SJCRH30 (cell line): ENCODE data around the gene EIF4H. TPM values are rescaled to one million over a fixed set of nuclear protein-coding genes. Genes with fewer than 3 reads are reported as not detected.
"Not testable (repeated sequence)": the region's sequence is repeated elsewhere in the genome, so short reads cannot be mapped to it uniquely, and the experiment has no call there.

Experiments
- DNase-seq, 2 experiments: peaks; one replicate each; pipeline ENCODE4 v3.0.0-alpha.2; 2015 to 2020
- H3K27ac ChIP-seq: fragments of 250-450 bp; sonication (Bioruptor Pico); 2 replicates; pipeline ENCODE4 v1.5.1; 2020; ENCODE audit warnings: mild to moderate bottlenecking, moderate library complexity
- H3K27me3 ChIP-seq: fragments of 250-450 bp; sonication (Bioruptor Pico); 2 replicates; pipeline ENCODE4 v1.5.1; 2020; ENCODE audit warnings: mild to moderate bottlenecking, moderate library complexity
- H3K36me3 ChIP-seq: fragments of 250-450 bp; sonication (Bioruptor Pico); 2 replicates; pipeline ENCODE4 v1.5.1; 2020; ENCODE audit warnings: mild to moderate bottlenecking, moderate library complexity
- H3K4me1 ChIP-seq: fragments of 250-450 bp; sonication (Bioruptor Pico); 2 replicates; pipeline ENCODE4 v1.5.1; 2020; ENCODE audit warnings: mild to moderate bottlenecking, moderate library complexity
- H3K4me3 ChIP-seq: fragments of 250-450 bp; sonication (Bioruptor Pico); 2 replicates; pipeline ENCODE4 v1.5.1; 2020; ENCODE audit warnings: mild to moderate bottlenecking, moderate library complexity
- H3K9me3 ChIP-seq: fragments of 250-450 bp; sonication (Bioruptor Pico); replicated peaks from 2 replicates; pipeline ENCODE4 v1.5.1; 2020; ENCODE audit warnings: mild to moderate bottlenecking, moderate library complexity
- total RNA-seq: library from RNA; depleted of rRNA; stranded (reverse); fragments of >200 nt; shearing (Covaris generic); gene quantifications from 2 replicates; pipeline ENCODE4 v1.2.3, GENCODE V29; 2014

The EIF4H gene
- total RNA-seq, 1 experiment from 2014 or later, result 475 TPM

- DNase-seq, result no peak
- no peaks in the 10 kb centered on the region for H3K27me3 ChIP-seq
- H3K9me3 ChIP-seq, result no peaks in the 10 kb centered on the region
- H3K4me1 ChIP-seq, result peaks cover 11% of the 10 kb centered on the region
- H3K27ac ChIP-seq, result no peak overlapping the region
- H3K36me3 ChIP-seq, result peaks cover 6% of the 10 kb centered on the region; the same call in 1 of the 2 replicates
- H3K4me3 ChIP-seq, result no peak overlapping the region
Observed at GRCh38 chr7:74221713-74222112, 47.6 kb downstream of the EIF4H start.

- Histone ChIP-seq H3K4me1 (peaks cover 11% of the 10 kb centered on the region), H3K9me3 (no peaks in the 10 kb centered on the region), H3K27ac (no peak overlapping the region), H3K4me3 (no peak overlapping the region), H3K27me3 (no peaks in the 10 kb centered on the region), H3K36me3 (peaks cover 6% of the 10 kb centered on the region; the same call in 1 of the 2 replicates)
- no peak for DNase-seq
Observed at GRCh38 chr7:74222851-74223710, 48.9 kb downstream of the EIF4H start.

- Histone ChIP-seq H3K4me1 (peaks cover 11% of the 10 kb centered on the region), H3K9me3 (no peaks in the 10 kb centered on the region), H3K4me3 (no peak overlapping the region), H3K27me3 (no peaks in the 10 kb centered on the region), H3K36me3 (peaks cover 8% of the 10 kb centered on the region), H3K27ac (no peak overlapping the region)
- peak; percentile 66 to 69 for DNase-seq
Observed at GRCh38 chr7:74223711-74224510, 49.8 kb downstream of the EIF4H start.

- DNase-seq, result no peak
- Histone ChIP-seq H3K27ac (no peak overlapping the region), H3K4me1 (peaks cover 11% of the 10 kb centered on the region), H3K36me3 (peaks cover 13% of the 10 kb centered on the region), H3K9me3 (no peaks in the 10 kb centered on the region), H3K27me3 (no peaks in the 10 kb centered on the region), H3K4me3 (no peak overlapping the region)
Observed at GRCh38 chr7:74224511-74224832, 50.3 kb downstream of the EIF4H start.

GRCh38 chr7:74224907-74225306 is 50.8 kb downstream of the EIF4H start:
- not testable (repeated sequence) for H3K27me3 ChIP-seq, H3K9me3 ChIP-seq, H3K4me3 ChIP-seq, H3K27ac ChIP-seq, DNase-seq
- peaks cover 17% of the 10 kb centered on the region for H3K36me3 ChIP-seq
- peaks cover 11% of the 10 kb centered on the region for H3K4me1 ChIP-seq

GRCh38 chr7:74225400-74225799 is 51.2 kb downstream of the EIF4H start:
- H3K36me3 ChIP-seq, result peaks cover 22% of the 10 kb centered on the region
- H3K4me3 ChIP-seq, result no peak overlapping the region
- peaks cover 11% of the 10 kb centered on the region for H3K4me1 ChIP-seq
- H3K9me3 ChIP-seq, result no peaks in the 10 kb centered on the region
- H3K27ac ChIP-seq, result no peak overlapping the region
- no peaks in the 10 kb centered on the region for H3K27me3 ChIP-seq
- DNase-seq, result no peak

GRCh38 chr7:74226633-74227032 is 52.5 kb downstream of the EIF4H start:
- Histone ChIP-seq H3K36me3 (peaks cover 32% of the 10 kb centered on the region), H3K4me3 (no peak overlapping the region), H3K9me3 (no peaks in the 10 kb centered on the region)

GRCh38 chr7:74228951-74229900 is 55.1 kb downstream of the EIF4H start:
- H3K27ac ChIP-seq, result no peak overlapping the region
- no peak for DNase-seq
- no peak overlapping the region for H3K4me3 ChIP-seq
- peaks cover 3% of the 10 kb centered on the region; the same call in 1 of the 2 replicates for H3K4me1 ChIP-seq
- no peaks in the 10 kb centered on the region for H3K27me3 ChIP-seq
- H3K9me3 ChIP-seq, result no peaks in the 10 kb centered on the region
- H3K36me3 ChIP-seq, result peaks cover 56% of the 10 kb centered on the region

More at GRCh38 chr7:74226633-74227032, 52.5 kb downstream of the EIF4H start:
- DNase-seq, result no peak
- H3K4me1 ChIP-seq, result peaks cover 11% of the 10 kb centered on the region
- no peak overlapping the region for H3K27ac ChIP-seq
- no peaks in the 10 kb centered on the region for H3K27me3 ChIP-seq

- H3K9me3 ChIP-seq, result no peaks in the 10 kb centered on the region
- DNase-seq, result no peak
- H3K27me3 ChIP-seq, result no peaks in the 10 kb centered on the region
- no peaks in the 10 kb centered on the region for H3K4me1 ChIP-seq
- no peak overlapping the region for H3K27ac ChIP-seq
- peaks cover 67% of the 10 kb centered on the region for H3K36me3 ChIP-seq
- no peak overlapping the region for H3K4me3 ChIP-seq
Observed at GRCh38 chr7:74230446-74231231, 56.5 kb downstream of the EIF4H start.

- DNase-seq, result no peak
- H3K27ac ChIP-seq, result no peak overlapping the region
- H3K4me1 ChIP-seq, result no peaks in the 10 kb centered on the region
- H3K36me3 ChIP-seq, result peaks cover 69% of the 10 kb centered on the region
- no peaks in the 10 kb centered on the region for H3K9me3 ChIP-seq
- no peak overlapping the region for H3K4me3 ChIP-seq
- no peaks in the 10 kb centered on the region for H3K27me3 ChIP-seq
Observed at GRCh38 chr7:74231232-74231590, 57.1 kb downstream of the EIF4H start.

GRCh38 chr7:74233655-74234285 is 59.6 kb downstream of the EIF4H start:
- no peak overlapping the region for H3K4me3 ChIP-seq
- H3K9me3 ChIP-seq, result no peaks in the 10 kb centered on the region
- no peaks in the 10 kb centered on the region for H3K27me3 ChIP-seq
- no peaks in the 10 kb centered on the region for H3K4me1 ChIP-seq
- DNase-seq, result peak in 1 of 2 experiments; percentile 33
- peaks cover 88% of the 10 kb centered on the region for H3K36me3 ChIP-seq
- no peak overlapping the region for H3K27ac ChIP-seq

- no peaks in the 10 kb centered on the region for H3K27me3 ChIP-seq
- H3K36me3 ChIP-seq, result peaks cover 90% of the 10 kb centered on the region
- H3K4me3 ChIP-seq, result no peak overlapping the region
- H3K4me1 ChIP-seq, result no peaks in the 10 kb centered on the region
- DNase-seq, result no peak
- H3K27ac ChIP-seq, result no peak overlapping the region
- no peaks in the 10 kb centered on the region for H3K9me3 ChIP-seq
Observed at GRCh38 chr7:74235518-74236268, 61.5 kb downstream of the EIF4H start.

GRCh38 chr7:74236284-74236683 is 62.1 kb downstream of the EIF4H start:
- Histone ChIP-seq H3K4me3 (no peak overlapping the region), H3K36me3 (peaks cover 92% of the 10 kb centered on the region), H3K27ac (no peak overlapping the region), H3K27me3 (no peaks in the 10 kb centered on the region), H3K4me1 (no peaks in the 10 kb centered on the region), H3K9me3 (no peaks in the 10 kb centered on the region)
- DNase-seq, result no peak
